ENCODE results near the gene RNU7-1.

Gene RNU7-1

DNA sequence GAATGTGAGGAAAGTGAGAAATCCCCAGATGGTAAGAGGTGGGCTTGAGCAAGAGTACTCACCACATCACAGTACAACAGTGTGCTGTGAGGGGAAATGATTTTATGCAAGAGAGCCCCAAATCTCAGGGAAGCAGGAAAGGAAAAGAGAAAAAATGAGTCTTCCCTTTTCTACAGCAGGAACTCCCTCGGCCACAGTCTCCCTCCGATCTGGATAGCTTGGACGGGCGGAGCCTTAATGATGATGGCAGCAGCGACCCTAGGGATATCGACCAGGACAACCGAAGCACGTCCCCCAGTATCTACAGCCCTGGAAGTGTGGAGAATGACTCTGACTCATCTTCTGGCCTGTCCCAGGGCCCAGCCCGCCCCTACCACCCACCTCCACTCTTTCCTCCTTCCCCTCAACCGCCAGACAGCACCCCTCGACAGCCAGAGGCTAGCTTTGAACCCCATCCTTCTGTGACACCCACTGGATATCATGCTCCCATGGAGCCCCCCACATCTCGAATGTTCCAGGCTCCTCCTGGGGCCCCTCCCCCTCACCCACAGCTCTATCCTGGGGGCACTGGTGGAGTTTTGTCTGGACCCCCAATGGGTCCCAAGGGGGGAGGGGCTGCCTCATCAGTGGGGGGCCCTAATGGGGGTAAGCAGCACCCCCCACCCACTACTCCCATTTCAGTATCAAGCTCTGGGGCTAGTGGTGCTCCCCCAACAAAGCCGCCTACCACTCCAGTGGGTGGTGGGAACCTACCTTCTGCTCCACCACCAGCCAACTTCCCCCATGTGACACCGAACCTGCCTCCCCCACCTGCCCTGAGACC lies 8.0 kb upstream of the RNU7-1 start:
- Histone ChIP-seq H3K4ac (ENCODE audit: low read depth in 1 of 2, low read length in 2 of 2) (no peak overlapping the region), H2AFZ (ENCODE audit: low read depth, low read length) (no peak overlapping the region), H2BK15ac (ENCODE audit: low read depth, poor library complexity, severe bottlenecking) (no peak overlapping the region), H3K23ac (ENCODE audit: low read length in 2 of 2) (no peak overlapping the region), H2BK5ac (ENCODE audit: low read depth, low read length, poor library complexity, severe bottlenecking) (no peak overlapping the region), H2AK5ac (ENCODE audit: low read length, severe bottlenecking) (no peak overlapping the region), H3K27me3 (ENCODE audit: control insufficient read depth in 1 of 2, insufficient read depth in 1 of 2, low read length in 2 of 2) (no peaks in the 10 kb centered on the region), H3K79me1 (replicated peaks; ENCODE audit: low read length, poor library complexity, severe bottlenecking) (peaks cover 9% of the 10 kb centered on the region), H3K18ac (ENCODE audit: low read depth in 1 of 2, low read length in 2 of 2) (no peak overlapping the region), H3K36me3 (ENCODE audit: control insufficient read depth in 1 of 2, insufficient read depth in 2 of 2, low read depth in 1 of 2, low read length in 2 of 2) (peaks cover 58 to 72% of the 10 kb centered on the region in 2 experiments), H3K4me3 (ENCODE audit: insufficient read depth in 1 of 2, low read depth in 1 of 2, low read length in 2 of 2) (no peak overlapping the region), H4K91ac (ENCODE audit: low read length) (no peak overlapping the region), H3K9ac (ENCODE audit: low read length) (peak overlapping the region; percentile 68), H3K4me2 (ENCODE audit: low read length, poor library complexity, severe bottlenecking) (no peak overlapping the region), H3K4me1 (ENCODE audit: control insufficient read depth, insufficient read depth, low read depth, low read length) (peaks cover 32% of the 10 kb centered on the region), H2BK12ac (ENCODE audit: low read length in 2 of 2) (no peak overlapping the region), H3K9me3 (ENCODE audit: control insufficient read depth, low read length) (no peaks in the 10 kb centered on the region), H3K27ac (ENCODE audit: low read length, poor library complexity, severe bottlenecking) (no peak overlapping the region), H4K8ac (ENCODE audit: low read length) (no peak overlapping the region), H2BK120ac (ENCODE audit: low read depth, low read length) (no peak overlapping the region), H3K14ac (ENCODE audit: low read length in 2 of 2) (no peak overlapping the region)
- 86% methylated on average over 14 of the region's 14 CpGs for WGBS
- no peak for DNase-seq

DNA sequence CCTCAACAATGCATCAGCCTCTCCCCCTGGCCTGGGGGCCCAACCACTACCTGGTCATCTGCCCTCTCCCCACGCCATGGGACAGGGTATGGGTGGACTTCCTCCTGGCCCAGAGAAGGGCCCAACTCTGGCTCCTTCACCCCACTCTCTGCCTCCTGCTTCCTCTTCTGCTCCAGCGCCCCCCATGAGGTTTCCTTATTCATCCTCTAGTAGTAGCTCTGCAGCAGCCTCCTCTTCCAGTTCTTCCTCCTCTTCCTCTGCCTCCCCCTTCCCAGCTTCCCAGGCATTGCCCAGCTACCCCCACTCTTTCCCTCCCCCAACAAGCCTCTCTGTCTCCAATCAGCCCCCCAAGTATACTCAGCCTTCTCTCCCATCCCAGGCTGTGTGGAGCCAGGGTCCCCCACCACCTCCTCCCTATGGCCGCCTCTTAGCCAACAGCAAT lies 7.4 kb upstream of the RNU7-1 start:
- Histone ChIP-seq H2BK5ac (ENCODE audit: low read depth, low read length, poor library complexity, severe bottlenecking) (no peak overlapping the region), H3K9ac (ENCODE audit: low read length) (peak overlapping the region; percentile 68), H3K4ac (ENCODE audit: low read depth in 1 of 2, low read length in 2 of 2) (no peak overlapping the region), H3K18ac (ENCODE audit: low read depth in 1 of 2, low read length in 2 of 2) (no peak overlapping the region), H4K8ac (ENCODE audit: low read length) (no peak overlapping the region), H3K36me3 (ENCODE audit: control insufficient read depth in 1 of 2, insufficient read depth in 2 of 2, low read depth in 1 of 2, low read length in 2 of 2) (peaks cover 64 to 78% of the 10 kb centered on the region in 2 experiments), H3K27ac (ENCODE audit: low read length, poor library complexity, severe bottlenecking) (no peak overlapping the region), H3K23ac (ENCODE audit: low read length in 2 of 2) (no peak overlapping the region), H2AK5ac (ENCODE audit: low read length, severe bottlenecking) (no peak overlapping the region), H2BK15ac (ENCODE audit: low read depth, poor library complexity, severe bottlenecking) (no peak overlapping the region), H3K4me1 (ENCODE audit: control insufficient read depth, insufficient read depth, low read depth, low read length) (peaks cover 33% of the 10 kb centered on the region), H3K79me1 (replicated peaks; ENCODE audit: low read length, poor library complexity, severe bottlenecking) (peaks cover 9% of the 10 kb centered on the region), H3K9me3 (ENCODE audit: control insufficient read depth, low read length) (no peaks in the 10 kb centered on the region), H3K4me3 (ENCODE audit: insufficient read depth in 1 of 2, low read depth in 1 of 2, low read length in 2 of 2) (no peak overlapping the region), H2AFZ (ENCODE audit: low read depth, low read length) (no peak overlapping the region), H2BK120ac (ENCODE audit: low read depth, low read length) (no peak overlapping the region), H3K14ac (ENCODE audit: low read length in 2 of 2) (no peak overlapping the region), H3K4me2 (ENCODE audit: low read length, poor library complexity, severe bottlenecking) (no peak overlapping the region), H4K91ac (ENCODE audit: low read length) (no peak overlapping the region), H3K27me3 (ENCODE audit: control insufficient read depth in 1 of 2, insufficient read depth in 1 of 2, low read length in 2 of 2) (no peaks in the 10 kb centered on the region), H2BK12ac (ENCODE audit: low read length in 2 of 2) (no peak overlapping the region)
- DNase-seq = no peak
- 96% methylated on average over 3 of the region's 3 CpGs for WGBS

DNA sequence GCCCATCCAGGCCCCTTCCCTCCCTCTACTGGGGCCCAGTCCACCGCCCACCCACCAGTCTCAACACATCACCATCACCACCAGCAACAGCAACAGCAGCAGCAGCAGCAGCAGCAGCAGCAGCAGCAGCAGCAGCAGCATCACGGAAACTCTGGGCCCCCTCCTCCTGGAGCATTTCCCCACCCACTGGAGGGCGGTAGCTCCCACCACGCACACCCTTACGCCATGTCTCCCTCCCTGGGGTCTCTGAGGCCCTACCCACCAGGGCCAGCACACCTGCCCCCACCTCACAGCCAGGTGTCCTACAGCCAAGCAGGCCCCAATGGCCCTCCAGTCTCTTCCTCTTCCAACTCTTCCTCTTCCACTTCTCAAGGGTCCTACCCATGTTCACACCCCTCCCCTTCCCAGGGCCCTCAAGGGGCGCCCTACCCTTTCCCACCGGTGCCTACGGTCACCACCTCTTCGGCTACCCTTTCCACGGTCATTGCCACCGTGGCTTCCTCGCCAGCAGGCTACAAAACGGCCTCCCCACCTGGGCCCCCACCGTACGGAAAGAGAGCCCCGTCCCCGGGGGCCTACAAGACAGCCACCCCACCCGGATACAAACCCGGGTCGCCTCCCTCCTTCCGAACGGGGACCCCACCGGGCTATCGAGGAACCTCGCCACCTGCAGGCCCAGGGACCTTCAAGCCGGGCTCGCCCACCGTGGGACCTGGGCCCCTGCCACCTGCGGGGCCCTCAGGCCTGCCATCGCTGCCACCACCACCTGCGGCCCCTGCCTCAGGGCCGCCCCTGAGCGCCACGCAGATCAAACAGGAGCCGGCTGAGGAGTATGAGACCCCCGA lies 6.8 kb upstream of the RNU7-1 start:
- H2BK120ac ChIP-seq (ENCODE audit: low read depth, low read length) = no peak overlapping the region
- peak overlapping the region in 1 of 2 experiments; percentile 88 for H3K18ac ChIP-seq (ENCODE audit: low read depth in 1 of 2, low read length in 2 of 2)

More for the DNA sequence above, 6.8 kb upstream of the RNU7-1 start:
- H3K27ac ChIP-seq (ENCODE audit: low read length, poor library complexity, severe bottlenecking) = no peak overlapping the region
- H3K4ac ChIP-seq (ENCODE audit: low read depth in 1 of 2, low read length in 2 of 2) = peak overlapping the region in 1 of 2 experiments; percentile 59
- no peak overlapping the region for H2BK15ac ChIP-seq (ENCODE audit: low read depth, poor library complexity, severe bottlenecking)
- H4K8ac ChIP-seq (ENCODE audit: low read length) = peak overlapping the region; percentile 84
- H2AFZ ChIP-seq (ENCODE audit: low read depth, low read length) = no peak overlapping the region
- H3K27me3 ChIP-seq (ENCODE audit: control insufficient read depth in 1 of 2, insufficient read depth in 1 of 2, low read length in 2 of 2) = no peaks in the 10 kb centered on the region
- peak overlapping the region; percentile 92 for H3K9ac ChIP-seq (ENCODE audit: low read length)
- DNase-seq = no peak
- peak overlapping the region in 1 of 2 experiments; percentile 7 for H2BK12ac ChIP-seq (ENCODE audit: low read length in 2 of 2)
- peaks cover 70 to 85% of the 10 kb centered on the region in 2 experiments for H3K36me3 ChIP-seq (ENCODE audit: control insufficient read depth in 1 of 2, insufficient read depth in 2 of 2, low read depth in 1 of 2, low read length in 2 of 2)
- no peaks in the 10 kb centered on the region for H3K9me3 ChIP-seq (ENCODE audit: control insufficient read depth, low read length)
- H3K79me1 ChIP-seq (replicated peaks; ENCODE audit: low read length, poor library complexity, severe bottlenecking) = peaks cover 11% of the 10 kb centered on the region
- H3K4me2 ChIP-seq (ENCODE audit: low read length, poor library complexity, severe bottlenecking) = peak overlapping the region; percentile 87
- H3K4me3 ChIP-seq (ENCODE audit: insufficient read depth in 1 of 2, low read depth in 1 of 2, low read length in 2 of 2) = peak overlapping the region in 1 of 2 experiments; percentile 13
- H3K23ac ChIP-seq (ENCODE audit: low read length in 2 of 2) = no peak overlapping the region
- H3K4me1 ChIP-seq (ENCODE audit: control insufficient read depth, insufficient read depth, low read depth, low read length) = peaks cover 37% of the 10 kb centered on the region
- peak overlapping the region; percentile 58 for H4K91ac ChIP-seq (ENCODE audit: low read length)
- no peak overlapping the region for H2AK5ac ChIP-seq (ENCODE audit: low read length, severe bottlenecking)
- WGBS = 59% methylated on average over 36 of the region's 36 CpGs
- H2BK5ac ChIP-seq (ENCODE audit: low read depth, low read length, poor library complexity, severe bottlenecking) = no peak overlapping the region
- no peak overlapping the region for H3K14ac ChIP-seq (ENCODE audit: low read length in 2 of 2)

Data from mesenchymal stem cell (in vitro differentiated cells and primary cell).